D721Med (cell line): Measurements from ENCODE around the gene GPM6B.
"Not testable (repeated sequence)": the region's sequence is repeated elsewhere in the genome, so short reads cannot be mapped to it uniquely, and the experiment has no call there.

Experiments
- DNase-seq: peaks from one replicate; pipeline ENCODE4 v3.0.0; 2011; ENCODE audit warnings: low spot score; ENCODE audit not compliant: insufficient read length
- FAIRE-seq: peaks from 2 replicates; lab custom pipeline; 2011; peaks lifted over from hg19 to GRCh38; lab: Jason Lieb, UNC
- CTCF ChIP-seq: IDR thresholded peaks from 2 replicates; pipeline ENCODE4 v1.5.1; 2012; ENCODE audit warnings: mild to moderate bottlenecking, control low read depth; ENCODE audit not compliant: insufficient read depth; ENCODE audit errors: missing control alignments

The GPM6B gene

GRCh38 chrX:13734278-13735172 is 82.4 kb downstream of the GPM6B start, which contains the start of the genes OFD1 and TRAPPC2:
Gene OFD1, plus strand, starts transcription at chrX:13734748. Its CDS starts 324 bp downstream, at chrX:13735072.
Gene TRAPPC2, minus strand, starts transcription at chrX:13734620. Its CDS starts 14,657 bp downstream, at chrX:13719963.
- TF ChIP-seq CTCF, result no peak
- peak; percentile 53 for FAIRE-seq

GRCh38 chrX:13733506-13733905 is 83.4 kb downstream of the GPM6B start:
- DNase-seq (no peak), FAIRE-seq (no peak)
- no peak for TF ChIP-seq CTCF

More at GRCh38 chrX:13734278-13735172, 82.4 kb downstream of the GPM6B start, which contains the start of the genes OFD1 and TRAPPC2:
- peak; percentile 36 for DNase-seq

GRCh38 chrX:13732246-13733067 is 84.4 kb downstream of the GPM6B start:
- TF ChIP-seq CTCF, result no peak
- FAIRE-seq (no peak), DNase-seq (no peak)

- DNase-seq, FAIRE-seq: not testable (repeated sequence)
Measured at GRCh38 chrX:13730523-13730922, 86.4 kb downstream of the GPM6B start.

- not testable (repeated sequence) for FAIRE-seq, DNase-seq
Measured at GRCh38 chrX:13726583-13726982, 90.3 kb downstream of the GPM6B start.

GRCh38 chrX:13724878-13725277 is 92.0 kb downstream of the GPM6B start:
- FAIRE-seq, DNase-seq: not testable (repeated sequence)

GRCh38 chrX:13721819-13722519 is 94.9 kb downstream of the GPM6B start:
- no peak for TF ChIP-seq CTCF
- FAIRE-seq (no peak), DNase-seq (no peak)

- DNase-seq (no peak), FAIRE-seq (no peak)
Measured at GRCh38 chrX:13721371-13721770, 95.5 kb downstream of the GPM6B start.

More at GRCh38 chrX:13721371-13721770, 95.5 kb downstream of the GPM6B start:
- TF ChIP-seq CTCF, result no peak
